Osteocyte (in vitro differentiated cells): ENCODE measurements around the gene MSLN. TPM values are rescaled to one million over a fixed set of nuclear protein-coding genes. Genes with fewer than 3 reads are reported as not detected.
A peak's percentile ranks its signal among the peaks of the same experiment; 100 is the strongest.

Experiments
- DNase-seq: peaks from one replicate; pipeline ENCODE4 v3.0.0; 2021; ENCODE audit warnings: mixed read lengths; ENCODE audit not compliant: unreplicated experiment; ENCODE audit errors: extremely low spot score
- H3K27ac Mint-ChIP-seq: one replicate; pipeline ENCODE4 v1.8.0; 2021; ENCODE audit warnings: mild to moderate bottlenecking, mixed read lengths; ENCODE audit not compliant: unreplicated experiment
- H3K27me3 Mint-ChIP-seq: one replicate; pipeline ENCODE4 v1.8.0; 2021; ENCODE audit warnings: mixed read lengths; ENCODE audit not compliant: unreplicated experiment
- H3K36me3 Mint-ChIP-seq: one replicate; pipeline ENCODE4 v1.8.0; 2021; ENCODE audit warnings: mixed read lengths; ENCODE audit not compliant: unreplicated experiment
- H3K4me1 Mint-ChIP-seq: one replicate; pipeline ENCODE4 v1.8.0; 2021; ENCODE audit warnings: mixed read lengths; ENCODE audit not compliant: unreplicated experiment
- H3K4me3 Mint-ChIP-seq: one replicate; pipeline ENCODE4 v1.8.0; 2021; ENCODE audit warnings: mild to moderate bottlenecking, moderate library complexity, mixed read lengths; ENCODE audit not compliant: unreplicated experiment
- H3K9me3 Mint-ChIP-seq: one replicate; pipeline ENCODE4 v1.8.0; 2021; ENCODE audit warnings: mixed read lengths; ENCODE audit not compliant: unreplicated experiment
- total RNA-seq: library from RNA; stranded (reverse); gene quantifications from 2 replicates; pipeline ENCODE4 v1.2.1, GENCODE V29; 2021
- TF ChIP-seq, protein P1 (sequence below): fragments of 200-600 bp; sonication (generic); IDR thresholded peaks from 2 replicates; pipeline ENCODE4 v1.5.0; 2021; ENCODE audit warnings: antibody characterized with exemption, mild to moderate bottlenecking, moderate library complexity

The MSLN gene
- total RNA-seq, 1 donor from 2014 or later: 0.19 TPM

DNA sequence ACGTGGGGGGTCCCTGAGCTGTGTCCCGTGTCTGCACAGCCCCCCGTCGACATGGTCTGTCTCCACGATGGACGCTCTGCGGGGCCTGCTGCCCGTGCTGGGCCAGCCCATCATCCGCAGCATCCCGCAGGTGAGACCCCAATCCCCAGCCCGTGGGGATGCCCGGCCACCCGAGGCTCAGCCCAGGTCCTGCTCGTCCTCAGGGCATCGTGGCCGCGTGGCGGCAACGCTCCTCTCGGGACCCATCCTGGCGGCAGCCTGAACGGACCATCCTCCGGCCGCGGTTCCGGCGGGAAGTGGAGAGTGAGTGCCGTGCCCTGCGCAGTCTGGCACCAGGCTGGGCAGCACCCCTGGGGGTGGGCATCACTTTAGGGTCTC lies 4.9 kb downstream of the MSLN start:
- H3K9me3 Mint-ChIP-seq: no peaks in the 10 kb centered on the region
- H3K4me1 Mint-ChIP-seq: no peaks in the 10 kb centered on the region
- H3K27me3 Mint-ChIP-seq: no peaks in the 10 kb centered on the region
- H3K36me3 Mint-ChIP-seq: no peaks in the 10 kb centered on the region
- H3K27ac Mint-ChIP-seq: no peak overlapping the region
- TF ChIP-seq, protein P1, sequence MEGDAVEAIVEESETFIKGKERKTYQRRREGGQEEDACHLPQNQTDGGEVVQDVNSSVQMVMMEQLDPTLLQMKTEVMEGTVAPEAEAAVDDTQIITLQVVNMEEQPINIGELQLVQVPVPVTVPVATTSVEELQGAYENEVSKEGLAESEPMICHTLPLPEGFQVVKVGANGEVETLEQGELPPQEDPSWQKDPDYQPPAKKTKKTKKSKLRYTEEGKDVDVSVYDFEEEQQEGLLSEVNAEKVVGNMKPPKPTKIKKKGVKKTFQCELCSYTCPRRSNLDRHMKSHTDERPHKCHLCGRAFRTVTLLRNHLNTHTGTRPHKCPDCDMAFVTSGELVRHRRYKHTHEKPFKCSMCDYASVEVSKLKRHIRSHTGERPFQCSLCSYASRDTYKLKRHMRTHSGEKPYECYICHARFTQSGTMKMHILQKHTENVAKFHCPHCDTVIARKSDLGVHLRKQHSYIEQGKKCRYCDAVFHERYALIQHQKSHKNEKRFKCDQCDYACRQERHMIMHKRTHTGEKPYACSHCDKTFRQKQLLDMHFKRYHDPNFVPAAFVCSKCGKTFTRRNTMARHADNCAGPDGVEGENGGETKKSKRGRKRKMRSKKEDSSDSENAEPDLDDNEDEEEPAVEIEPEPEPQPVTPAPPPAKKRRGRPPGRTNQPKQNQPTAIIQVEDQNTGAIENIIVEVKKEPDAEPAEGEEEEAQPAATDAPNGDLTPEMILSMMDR: no peak
- DNase-seq: peak; percentile 83
- H3K4me3 Mint-ChIP-seq: no peak overlapping the region

DNA sequence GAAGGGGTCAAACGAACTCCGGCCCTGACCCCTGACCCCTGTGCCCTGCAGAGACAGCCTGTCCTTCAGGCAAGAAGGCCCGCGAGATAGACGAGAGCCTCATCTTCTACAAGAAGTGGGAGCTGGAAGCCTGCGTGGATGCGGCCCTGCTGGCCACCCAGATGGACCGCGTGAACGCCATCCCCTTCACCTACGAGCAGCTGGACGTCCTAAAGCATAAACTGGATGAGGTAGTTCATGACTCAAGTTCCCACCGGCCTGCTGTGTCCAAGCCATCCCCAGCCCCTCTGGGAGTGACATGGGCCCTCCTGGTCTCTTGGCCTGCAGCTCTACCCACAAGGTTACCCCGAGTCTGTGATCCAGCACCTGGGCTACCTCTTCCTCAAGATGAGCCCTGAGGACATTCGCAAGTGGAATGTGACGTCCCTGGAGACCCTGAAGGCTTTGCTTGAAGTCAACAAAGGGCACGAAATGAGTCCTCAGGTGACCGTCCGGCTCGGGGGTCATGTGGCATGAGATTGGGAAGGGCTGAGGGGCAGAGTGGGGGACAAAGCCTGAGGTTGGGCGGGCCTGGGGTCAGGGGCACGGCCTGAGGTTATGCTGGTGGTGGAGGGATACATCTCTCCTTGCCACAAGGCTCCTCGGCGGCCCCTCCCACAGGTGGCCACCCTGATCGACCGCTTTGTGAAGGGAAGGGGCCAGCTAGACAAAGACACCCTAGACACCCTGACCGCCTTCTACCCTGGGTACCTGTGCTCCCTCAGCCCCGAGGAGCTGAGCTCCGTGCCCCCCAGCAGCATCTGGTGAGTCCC lies 5.7 kb downstream of the MSLN start:
- no peaks in the 10 kb centered on the region for H3K27me3 Mint-ChIP-seq
- no peak overlapping the region for H3K27ac Mint-ChIP-seq
- H3K9me3 Mint-ChIP-seq: no peaks in the 10 kb centered on the region
- H3K36me3 Mint-ChIP-seq: no peaks in the 10 kb centered on the region
- no peak overlapping the region for H3K4me3 Mint-ChIP-seq
- TF ChIP-seq, protein P1: no peak
- no peaks in the 10 kb centered on the region for H3K4me1 Mint-ChIP-seq
- DNase-seq: no peak

DNA sequence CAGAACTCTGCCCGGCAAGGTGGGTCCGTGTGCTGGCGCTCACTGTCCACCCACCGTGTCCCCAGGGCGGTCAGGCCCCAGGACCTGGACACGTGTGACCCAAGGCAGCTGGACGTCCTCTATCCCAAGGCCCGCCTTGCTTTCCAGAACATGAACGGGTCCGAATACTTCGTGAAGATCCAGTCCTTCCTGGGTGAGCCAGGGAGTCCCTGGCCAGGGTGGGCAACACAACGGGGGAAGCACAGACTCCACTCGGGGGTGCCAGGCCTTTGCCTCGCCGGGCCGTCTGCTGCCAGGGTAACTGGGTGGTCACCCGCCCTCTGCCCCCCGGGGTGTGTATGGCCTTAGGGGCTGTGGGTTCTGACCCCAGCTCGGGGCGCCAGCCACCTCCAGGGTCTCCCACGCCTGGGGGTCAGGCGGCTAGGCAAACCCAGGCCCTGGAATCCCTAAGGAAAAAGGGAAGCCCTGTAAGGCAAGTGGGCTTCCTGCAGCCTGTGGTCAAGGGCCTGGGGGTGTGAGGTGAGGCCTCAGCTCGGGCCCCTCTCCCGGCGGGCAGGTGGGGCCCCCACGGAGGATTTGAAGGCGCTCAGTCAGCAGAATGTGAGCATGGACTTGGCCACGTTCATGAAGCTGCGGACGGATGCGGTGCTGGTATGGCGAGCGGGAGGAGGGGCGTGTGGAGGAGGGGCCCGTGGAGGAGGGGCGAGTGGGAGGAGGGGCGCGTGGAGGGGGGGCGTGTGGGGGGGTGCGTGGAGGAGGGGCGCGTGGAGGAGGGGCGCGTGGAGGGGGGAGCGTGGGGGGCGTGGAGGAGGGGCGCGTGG lies 6.5 kb downstream of the MSLN start:
- TF ChIP-seq, protein P1: no peak
- H3K27ac Mint-ChIP-seq: no peak overlapping the region
- no peak for DNase-seq
- no peaks in the 10 kb centered on the region for H3K27me3 Mint-ChIP-seq
- H3K9me3 Mint-ChIP-seq: no peaks in the 10 kb centered on the region
- no peaks in the 10 kb centered on the region for H3K4me1 Mint-ChIP-seq
- no peaks in the 10 kb centered on the region for H3K36me3 Mint-ChIP-seq
- H3K4me3 Mint-ChIP-seq: no peak overlapping the region

DNA sequence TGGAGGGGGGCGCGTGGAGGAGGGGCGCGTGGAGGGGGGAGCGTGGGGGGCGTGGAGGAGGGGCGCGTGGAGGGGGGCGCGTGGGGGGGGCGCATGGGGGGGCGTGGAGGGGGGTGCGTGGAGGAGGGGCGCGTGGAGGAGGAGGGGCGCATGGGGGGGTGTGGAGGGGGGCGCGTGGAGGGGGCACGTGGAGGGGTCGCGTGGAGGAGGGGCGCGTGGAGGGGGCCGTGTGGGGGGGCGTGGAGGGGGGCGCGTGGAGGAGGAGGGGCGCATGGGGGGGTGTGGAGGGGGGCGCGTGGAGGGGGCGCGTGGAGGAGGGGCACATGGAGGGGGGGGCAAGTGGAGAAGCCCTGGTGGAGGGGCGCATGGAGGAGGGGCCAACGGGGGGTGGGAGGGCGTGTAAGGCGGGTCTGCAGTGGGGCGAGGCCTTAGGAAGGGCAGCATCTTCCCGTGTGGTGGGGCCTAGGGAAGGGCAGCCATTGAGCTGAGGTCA lies 7.3 kb downstream of the MSLN start:
- H3K4me1 Mint-ChIP-seq: no peaks in the 10 kb centered on the region
- H3K9me3 Mint-ChIP-seq: no peaks in the 10 kb centered on the region
- H3K36me3 Mint-ChIP-seq: no peaks in the 10 kb centered on the region
- TF ChIP-seq, protein P1: no peak
- H3K27ac Mint-ChIP-seq: no peak overlapping the region
- H3K4me3 Mint-ChIP-seq: no peak overlapping the region
- H3K27me3 Mint-ChIP-seq: no peaks in the 10 kb centered on the region
- no peak for DNase-seq

DNA sequence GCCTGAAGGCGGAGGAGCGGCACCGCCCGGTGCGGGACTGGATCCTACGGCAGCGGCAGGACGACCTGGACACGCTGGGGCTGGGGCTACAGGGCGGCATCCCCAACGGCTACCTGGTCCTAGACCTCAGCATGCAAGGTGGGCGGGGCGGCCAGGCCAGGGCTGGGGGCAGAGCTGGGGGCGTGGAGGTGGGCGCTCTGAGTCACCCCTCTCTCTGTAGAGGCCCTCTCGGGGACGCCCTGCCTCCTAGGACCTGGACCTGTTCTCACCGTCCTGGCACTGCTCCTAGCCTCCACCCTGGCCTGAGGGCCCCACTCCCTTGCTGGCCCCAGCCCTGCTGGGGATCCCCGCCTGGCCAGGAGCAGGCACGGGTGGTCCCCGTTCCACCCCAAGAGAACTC lies 7.9 kb downstream of the MSLN start:
- no peaks in the 10 kb centered on the region for H3K9me3 Mint-ChIP-seq
- no peak overlapping the region for H3K27ac Mint-ChIP-seq
- H3K4me1 Mint-ChIP-seq: no peaks in the 10 kb centered on the region
- H3K27me3 Mint-ChIP-seq: no peaks in the 10 kb centered on the region
- no peak overlapping the region for H3K4me3 Mint-ChIP-seq
- TF ChIP-seq, protein P1: no peak
- no peak for DNase-seq
- no peaks in the 10 kb centered on the region for H3K36me3 Mint-ChIP-seq
